ENCODE data around the gene NF1.
A peak's percentile ranks its signal among the peaks of the same experiment; 100 is the strongest.

NF1 gene

GRCh38 chr17:31412511-31412910 lies 317.7 kb downstream of the NF1 start:
- no peak for DNase-seq

DNA sequence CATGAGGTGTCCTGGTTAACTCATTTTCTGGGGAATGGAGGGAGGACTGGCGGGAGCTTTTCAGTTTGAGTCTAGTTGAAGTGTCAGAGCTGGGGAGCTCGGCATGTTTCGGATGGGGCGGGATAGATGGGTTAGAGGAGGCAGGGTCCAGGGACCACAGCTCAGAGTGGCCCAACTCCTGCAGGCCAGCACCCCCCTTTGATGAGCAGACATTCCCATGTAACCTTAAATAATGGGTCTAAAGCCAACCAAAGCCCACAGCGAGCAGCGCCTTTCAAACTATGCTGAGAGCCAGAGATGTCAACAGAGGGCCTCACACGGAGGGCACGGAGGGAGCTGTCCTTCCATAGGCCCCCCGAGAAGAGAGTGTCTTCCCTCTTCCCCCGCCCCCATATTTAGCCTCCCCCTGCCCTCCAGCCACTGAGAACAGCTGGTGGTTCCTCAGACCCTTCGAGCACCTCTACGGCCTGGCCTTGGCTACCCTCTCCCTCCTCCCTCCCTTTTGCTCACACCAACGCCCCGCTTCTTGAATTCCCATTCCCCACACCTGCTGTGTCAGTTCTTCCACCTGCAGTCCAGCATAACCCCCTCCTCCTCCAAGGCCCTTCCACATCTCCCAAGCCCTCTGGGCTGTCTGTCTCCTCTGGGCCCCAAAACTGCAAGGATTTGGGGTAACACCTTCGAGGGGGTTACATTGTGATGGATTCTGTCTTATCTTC lies 318.5 kb downstream of the NF1 start:
- DNase-seq, result no peak

DNA sequence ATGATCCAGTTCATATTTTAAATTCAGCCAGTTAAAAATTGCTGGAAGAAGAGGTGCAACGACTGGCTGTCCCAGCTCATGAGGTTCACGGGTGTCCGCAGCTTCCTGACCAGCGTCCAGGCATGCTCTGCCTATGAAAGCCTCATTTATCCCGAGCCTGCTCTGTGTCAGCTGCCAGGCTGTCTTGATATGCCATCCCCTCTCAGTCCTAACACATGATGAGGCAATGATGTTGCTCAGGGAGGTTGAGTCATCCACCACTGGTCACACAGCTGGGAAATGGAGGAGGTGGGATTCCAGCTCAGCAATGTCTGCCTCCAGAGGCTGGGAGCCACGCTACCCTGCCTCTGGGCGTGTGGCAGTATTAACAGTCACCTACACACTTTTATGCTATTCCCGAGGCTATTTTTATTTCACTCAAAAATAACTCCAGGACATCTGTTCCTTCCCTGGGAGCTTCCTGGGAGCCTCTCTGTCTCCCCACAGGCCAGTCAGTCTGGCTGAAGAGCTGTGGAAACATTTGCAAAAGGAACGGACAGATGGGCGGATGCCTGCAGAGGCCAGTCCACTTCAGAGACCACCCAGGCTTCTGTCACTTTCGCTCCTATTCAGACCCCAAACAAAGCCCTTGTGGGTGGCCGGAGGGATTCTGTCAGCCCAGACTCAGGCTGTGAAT lies 319.2 kb downstream of the NF1 start:
- DNase-seq, result peak; percentile 87

DNA sequence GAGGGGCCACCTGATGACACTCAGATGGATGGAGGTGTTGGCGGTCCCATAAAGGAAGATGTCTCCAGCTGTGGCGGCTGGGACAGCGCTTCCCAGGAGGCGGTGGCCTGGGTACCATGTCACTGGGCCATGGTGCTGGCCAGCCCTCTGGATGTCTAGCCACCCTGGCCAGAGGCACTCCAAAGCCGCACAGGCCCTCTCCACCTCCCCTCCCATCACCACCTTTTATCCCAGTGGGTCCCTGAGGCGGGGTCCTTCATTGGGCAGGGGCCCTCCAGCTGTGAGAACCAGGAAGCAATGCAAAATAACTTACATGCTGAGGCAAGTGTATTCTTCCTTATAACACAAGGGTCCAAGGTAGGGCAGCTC lies 319.8 kb downstream of the NF1 start:
- DNase-seq, result no peak

- no peak for DNase-seq
Observed at GRCh38 chr17:31415004-31415454, 320.3 kb downstream of the NF1 start.

DNA sequence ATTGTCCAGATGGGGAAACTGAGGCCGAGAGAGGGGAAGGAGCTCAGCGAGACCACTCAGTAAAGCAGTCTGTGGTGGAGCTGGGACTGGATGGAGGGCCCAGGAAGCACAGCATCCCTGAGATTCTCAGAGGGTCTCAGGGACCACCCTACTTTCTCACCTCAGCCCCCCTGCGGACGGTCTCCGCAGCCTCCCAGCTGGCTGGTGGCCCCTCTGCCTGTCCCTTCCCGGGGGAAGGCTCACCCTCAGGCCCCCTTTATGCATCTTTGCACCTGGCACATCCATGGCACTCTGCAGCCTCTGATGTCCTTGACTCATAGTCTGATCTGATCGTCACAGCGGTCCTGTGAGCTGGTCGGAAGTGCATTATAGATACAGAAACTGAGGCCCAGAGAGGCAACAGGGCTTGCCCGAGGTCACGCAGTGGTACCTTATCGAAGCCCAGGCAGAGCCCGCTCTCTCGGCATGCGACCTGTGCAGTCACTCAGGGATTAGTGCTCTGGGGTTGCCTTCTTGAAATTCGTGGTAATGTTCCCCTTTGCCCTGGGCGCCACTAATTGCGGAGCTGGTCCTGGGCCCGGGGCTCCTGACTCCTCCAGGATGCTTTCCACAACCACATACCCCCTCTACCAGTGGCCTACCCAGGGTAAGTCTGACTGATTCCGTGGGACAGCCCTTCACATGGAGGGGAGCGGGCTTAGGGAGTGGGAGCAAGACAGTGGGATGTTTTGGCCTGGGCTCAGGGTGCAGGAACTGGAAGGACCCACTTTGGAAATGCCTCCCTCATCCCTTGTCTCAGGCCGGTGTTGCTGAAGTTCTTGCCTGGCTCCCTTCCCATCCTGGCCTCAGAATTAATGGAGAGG lies 321.1 kb downstream of the NF1 start:
- no peak for DNase-seq

GRCh38 chr17:31416503-31416923 lies 321.7 kb downstream of the NF1 start:
- DNase-seq, result peak; percentile 85

DNA sequence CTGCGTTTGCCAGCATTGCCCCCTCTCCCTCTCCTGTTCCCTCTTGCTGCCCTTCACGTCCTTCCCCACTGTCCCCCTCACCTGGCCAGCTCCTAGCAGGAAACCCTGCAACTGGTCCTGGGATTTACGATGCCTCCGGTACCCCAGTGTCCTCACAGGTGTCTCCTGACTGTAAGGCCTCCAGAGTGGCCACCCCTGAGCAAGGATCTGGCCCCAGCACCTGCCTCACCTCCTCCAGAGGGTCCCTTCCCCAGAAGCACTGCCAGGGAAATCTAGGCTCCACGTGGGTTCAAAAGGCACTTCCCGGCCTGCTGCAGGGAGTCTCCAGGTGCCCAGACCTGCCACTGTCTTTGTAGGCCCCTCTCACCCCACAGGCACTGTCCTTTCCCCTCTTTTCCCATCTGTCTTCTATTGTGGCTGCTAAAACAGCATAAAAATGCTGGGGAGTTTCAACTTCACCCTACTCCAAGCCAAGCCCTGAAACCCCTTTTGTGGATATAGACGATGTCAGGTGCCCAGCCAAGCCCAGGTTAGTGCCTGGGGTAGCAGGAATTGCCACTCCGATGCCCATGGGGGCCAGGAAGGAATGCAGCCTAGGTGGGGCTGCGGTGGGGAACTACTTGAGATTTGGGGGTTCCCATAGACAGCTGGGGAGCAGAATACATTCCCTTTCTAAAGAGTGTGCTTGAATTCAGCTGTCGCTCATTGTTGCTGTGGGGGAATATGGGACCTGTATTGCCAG lies 322.4 kb downstream of the NF1 start:
- DNase-seq, result no peak

DNA sequence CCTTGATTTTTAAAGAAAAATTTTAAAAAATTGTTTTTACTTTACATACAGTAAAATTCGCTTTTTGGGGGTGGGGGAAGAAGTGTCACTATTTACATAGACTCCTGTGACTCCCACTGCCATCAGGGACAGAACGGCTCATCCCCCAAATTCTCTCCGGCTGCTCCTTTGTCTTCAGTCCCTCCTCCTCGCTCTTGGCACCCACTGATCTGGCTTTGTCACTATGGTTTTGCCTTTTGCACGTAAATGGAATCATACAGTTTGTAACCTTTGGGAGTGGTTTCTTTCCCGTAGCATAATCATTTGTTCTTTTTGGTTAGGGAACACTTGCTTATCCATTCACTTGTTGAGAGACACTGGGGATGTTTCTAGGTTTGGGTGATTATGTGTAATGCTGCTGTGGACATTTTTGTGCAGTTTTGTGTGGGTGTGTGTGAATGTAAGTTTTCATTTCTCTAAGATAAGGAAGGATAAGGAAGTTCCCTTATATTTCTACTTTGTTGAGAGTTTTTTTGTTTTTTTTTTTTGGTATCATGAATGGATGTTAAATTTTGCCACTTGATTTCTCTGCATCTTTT lies 324.1 kb downstream of the NF1 start:
- no peak for DNase-seq

DNA sequence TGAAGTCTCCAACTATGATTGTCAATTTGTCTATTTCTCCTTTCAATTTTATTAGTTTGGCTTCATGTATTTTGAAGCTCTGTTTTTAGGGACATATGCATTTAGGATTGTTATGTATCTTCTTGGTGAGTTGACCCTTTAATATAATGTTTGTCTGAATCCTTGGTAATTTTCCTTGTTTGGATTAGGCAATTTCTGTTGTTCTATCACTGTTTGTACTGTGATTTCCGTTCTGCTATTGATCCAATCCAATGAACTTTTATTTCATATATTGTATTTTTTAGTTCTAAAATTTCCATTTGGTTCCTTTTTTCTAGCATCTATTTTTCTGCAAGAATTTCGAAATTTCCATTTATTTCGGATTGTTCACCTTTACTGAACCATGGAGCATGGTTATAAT lies 327.7 kb downstream of the NF1 start:
- no peak for DNase-seq

DNA sequence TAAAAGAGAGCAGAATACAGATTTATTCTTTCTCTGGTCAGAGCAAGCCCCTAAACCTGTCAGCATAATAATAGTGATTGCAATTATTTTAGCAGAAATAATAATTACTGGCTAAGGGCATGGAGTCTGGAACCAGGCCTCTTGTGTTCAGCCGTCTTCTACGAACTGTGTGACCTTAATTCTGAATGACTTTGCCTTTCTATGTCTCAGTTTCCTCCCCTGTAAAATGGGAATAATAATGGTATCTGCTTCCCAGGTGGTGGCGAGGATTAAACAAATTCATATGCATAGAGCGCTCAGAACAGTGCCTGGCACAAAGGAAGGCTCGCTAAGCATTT lies 330.1 kb downstream of the NF1 start:
- DNase-seq, result no peak

DNA sequence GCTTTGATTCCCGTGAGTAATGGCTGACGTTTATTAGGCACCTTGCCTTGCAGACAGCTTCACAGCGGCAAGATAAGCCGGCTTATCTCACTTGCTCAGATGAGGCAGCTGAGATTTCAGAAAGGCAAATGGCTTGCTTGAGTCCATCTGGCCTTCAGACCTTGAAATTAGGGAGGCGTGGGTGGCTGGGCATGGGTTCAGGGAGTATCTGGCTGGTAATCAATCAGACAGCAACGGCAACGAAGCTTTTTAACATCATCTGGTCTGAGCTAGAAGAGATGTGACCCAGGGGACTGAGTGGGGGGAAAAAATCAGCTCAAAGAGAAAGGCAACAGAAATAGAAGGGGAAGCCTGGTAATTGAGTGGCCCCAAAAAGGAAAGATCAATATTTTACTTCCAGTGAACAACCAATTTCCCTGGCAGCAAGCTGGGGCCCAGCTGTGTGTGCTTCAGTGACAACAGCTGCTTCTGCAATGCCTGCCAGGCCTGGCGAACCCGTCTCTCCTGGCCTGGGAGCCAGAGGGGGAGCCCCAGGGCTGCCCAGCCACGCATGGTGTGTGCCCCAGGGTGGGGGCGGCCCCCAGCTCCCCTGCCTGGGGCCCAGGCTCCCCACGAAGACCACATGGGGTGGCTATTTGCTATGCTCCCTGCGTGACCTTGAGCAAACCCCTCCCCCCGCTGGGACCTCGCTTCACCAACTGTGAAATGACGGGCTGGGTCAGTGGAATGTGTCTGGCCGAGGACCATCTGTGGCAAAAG lies 330.7 kb downstream of the NF1 start:
- peak; percentile 87 for DNase-seq
